Gastrocnemius medialis (tissue), 4 donors: ENCODE results near the gene SPRED2.

ENCODE experiments used
- POLR2A ChIP-seq, 2 donors: fragments of 450-650 bp; IDR thresholded peaks; one replicate each; pipeline ENCODE4 v1.6.1; 2017; ENCODE audit warnings: antibody characterized with exemption in 2 of 2, mild to moderate bottlenecking in 2 of 2, moderate library complexity in 2 of 2
- TF ChIP-seq, protein P1 (sequence below), 5 experiments: fragments of 450-650 bp in 3 of 5; fragments of 200-600 bp in 2 of 5; sonication (generic) in 2 of 5; IDR thresholded peaks in 4 of 5; conservative IDR thresholded peaks in 1 of 5; 1 replicate in 4 of 5; 2 replicates in 1 of 5; pipeline ENCODE4 v1.5.1; 2016 to 2019; ENCODE audit warnings: antibody characterized with exemption in 5 of 5, mild to moderate bottlenecking in 3 of 5, moderate library complexity in 3 of 5

DNA sequence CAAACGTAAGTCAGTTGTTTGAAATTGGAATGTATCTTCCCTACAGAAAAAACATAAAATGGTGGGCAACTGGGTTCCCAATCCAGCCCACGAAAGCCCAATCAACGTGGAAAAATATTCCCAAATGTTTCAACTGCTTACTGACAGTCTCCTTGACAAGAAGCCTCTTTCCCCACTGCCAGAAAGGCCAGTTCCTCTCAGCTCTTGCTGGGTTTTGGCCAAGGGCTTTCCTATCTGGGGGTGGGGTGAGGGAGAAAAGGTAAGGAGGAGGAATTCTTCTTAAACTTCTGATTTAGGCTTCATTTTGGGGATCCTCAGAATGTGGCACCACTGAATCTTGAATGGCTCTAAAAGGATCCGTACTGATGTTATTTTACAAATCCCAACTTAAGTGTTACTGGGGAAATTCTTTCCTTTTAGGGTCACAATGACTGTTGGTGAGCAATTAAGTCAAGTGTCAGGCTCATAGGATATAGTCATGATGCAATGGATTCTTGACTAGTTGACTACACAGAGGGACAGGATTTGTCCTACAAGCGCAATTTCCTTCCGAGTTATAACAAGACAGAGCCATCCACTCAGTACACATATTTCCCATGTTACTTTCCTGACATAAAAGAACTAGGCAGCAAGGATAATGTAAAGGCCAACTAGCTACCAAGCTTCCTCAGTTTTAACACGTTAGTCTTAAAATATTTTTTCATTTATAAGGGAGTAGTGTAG, 73.6 kb downstream of the SPRED2 start:
- TF ChIP-seq, protein P1, sequence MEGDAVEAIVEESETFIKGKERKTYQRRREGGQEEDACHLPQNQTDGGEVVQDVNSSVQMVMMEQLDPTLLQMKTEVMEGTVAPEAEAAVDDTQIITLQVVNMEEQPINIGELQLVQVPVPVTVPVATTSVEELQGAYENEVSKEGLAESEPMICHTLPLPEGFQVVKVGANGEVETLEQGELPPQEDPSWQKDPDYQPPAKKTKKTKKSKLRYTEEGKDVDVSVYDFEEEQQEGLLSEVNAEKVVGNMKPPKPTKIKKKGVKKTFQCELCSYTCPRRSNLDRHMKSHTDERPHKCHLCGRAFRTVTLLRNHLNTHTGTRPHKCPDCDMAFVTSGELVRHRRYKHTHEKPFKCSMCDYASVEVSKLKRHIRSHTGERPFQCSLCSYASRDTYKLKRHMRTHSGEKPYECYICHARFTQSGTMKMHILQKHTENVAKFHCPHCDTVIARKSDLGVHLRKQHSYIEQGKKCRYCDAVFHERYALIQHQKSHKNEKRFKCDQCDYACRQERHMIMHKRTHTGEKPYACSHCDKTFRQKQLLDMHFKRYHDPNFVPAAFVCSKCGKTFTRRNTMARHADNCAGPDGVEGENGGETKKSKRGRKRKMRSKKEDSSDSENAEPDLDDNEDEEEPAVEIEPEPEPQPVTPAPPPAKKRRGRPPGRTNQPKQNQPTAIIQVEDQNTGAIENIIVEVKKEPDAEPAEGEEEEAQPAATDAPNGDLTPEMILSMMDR (IDR thresholded peaks at IDR 0.05 in 4 of 5, conservative IDR thresholded peaks at IDR 0.05 in 1 of 5) = no peak
- no peak for TF ChIP-seq POLR2A (IDR thresholded peaks at IDR 0.05)
